HG02678 (cell line): ENCODE data around the gene USP9X.
"Not testable (repeated sequence)": the region's sequence is repeated elsewhere in the genome, so short reads cannot be mapped to it uniquely, and the experiment has no call there.

Experiments used
- ATAC-seq: cut with Tn5 transposase; IDR thresholded peaks from one replicate; pipeline ENCODE4 v1.9.1; 2021; ENCODE audit warnings: mild to moderate bottlenecking, moderate library complexity; ENCODE audit not compliant: unreplicated experiment

USP9X gene

GRCh38 chrX:41273638-41274037 is 188.4 kb downstream of the USP9X start:
- ATAC-seq, result no peak

GRCh38 chrX:41275661-41276609 is 190.7 kb downstream of the USP9X start:
- peak; percentile 54 for ATAC-seq

- no peak for ATAC-seq
Measured at GRCh38 chrX:41276661-41277506, 191.6 kb downstream of the USP9X start.

GRCh38 chrX:41282307-41282706 is 197.1 kb downstream of the USP9X start:
- ATAC-seq, result not testable (repeated sequence)

GRCh38 chrX:41285928-41286327 is 200.7 kb downstream of the USP9X start:
- ATAC-seq, result not testable (repeated sequence)
